WTC11 (cell line): Measurements from ENCODE around the gene EPX. TPM values are rescaled to one million over a fixed set of nuclear protein-coding genes. Genes with fewer than 3 reads are reported as not detected.

Experiments used
- ATAC-seq: fragments of 200-7000 bp; cut with Tn5 transposase; 2 replicates; pipeline ENCODE4 v1.10.0; 2021; ENCODE audit warnings: mild to moderate bottlenecking, moderate library complexity
- CTCF ChIA-PET: fragments of 300-600 bp; sonication (Branson Sonifier 250); formaldehyde crosslinking; loops from one replicate; lab custom pipeline; 2021; ENCODE audit warnings: antibody characterized with exemption; lab: Charles Lee
- POLR2A ChIA-PET: fragments of 350-600 bp; sonication (Branson Sonifier 250); formaldehyde crosslinking; loops from one replicate; lab custom pipeline; 2021; ENCODE audit warnings: antibody characterized with exemption; lab: Charles Lee
- DNase-seq: peaks from one replicate; pipeline ENCODE4 v3.0.0; 2021; ENCODE audit warnings: low spot score
- H3K27ac Mint-ChIP-seq: 2 replicates; pipeline ENCODE4 v1.8.0; 2021; ENCODE audit warnings: mixed read lengths
- H3K27me3 Mint-ChIP-seq: 2 replicates; pipeline ENCODE4 v1.8.0; 2021; ENCODE audit warnings: low read depth, mild to moderate bottlenecking, moderate library complexity, mixed read lengths
- H3K36me3 Mint-ChIP-seq: 2 replicates; pipeline ENCODE4 v1.8.0; 2021; ENCODE audit warnings: mixed read lengths
- H3K4me1 Mint-ChIP-seq: 2 replicates; pipeline ENCODE4 v1.8.0; 2022; ENCODE audit warnings: mixed read lengths
- H3K4me3 Mint-ChIP-seq: 2 replicates; pipeline ENCODE4 v1.8.0; 2021; ENCODE audit warnings: mild to moderate bottlenecking, moderate library complexity, mixed read lengths
- H3K9me3 Mint-ChIP-seq: 2 replicates; pipeline ENCODE4 v1.8.0; 2021; ENCODE audit warnings: mixed read lengths
- E2F1 ChIP-seq: sonication (generic); formaldehyde crosslinking; IDR thresholded peaks from 2 replicates; pipeline ENCODE4 v1.8.0; 2022; ENCODE audit warnings: mild to moderate bottlenecking, missing genetic modification reagents
- ERG ChIP-seq: fragments of 250-450 bp; sonication (Bioruptor Pico); IDR thresholded peaks from 2 replicates; pipeline ENCODE4 v1.8.0; 2021; ENCODE audit warnings: mild to moderate bottlenecking
- FOXP1 ChIP-seq: sonication (generic); formaldehyde crosslinking; IDR thresholded peaks from 2 replicates; pipeline ENCODE4 v1.8.0; 2022; ENCODE audit warnings: missing genetic modification reagents, mild to moderate bottlenecking, moderate library complexity, borderline replicate concordance
- MXD4 ChIP-seq: fragments of 250-450 bp; sonication (Bioruptor Pico); IDR thresholded peaks from 2 replicates; pipeline ENCODE4 v1.8.0; 2021; ENCODE audit warnings: mild to moderate bottlenecking, moderate library complexity, borderline replicate concordance
- NFYB ChIP-seq: sonication (generic); formaldehyde crosslinking; conservative IDR thresholded peaks from 2 replicates; pipeline ENCODE4 v1.8.0; 2022; ENCODE audit warnings: low read depth, missing genetic modification reagents
- NR1H2 ChIP-seq: sonication (generic); formaldehyde crosslinking; IDR thresholded peaks from 2 replicates; pipeline ENCODE4 v1.9.0; 2021; ENCODE audit warnings: mild to moderate bottlenecking, moderate library complexity, missing genetic modification reagents
- RELA ChIP-seq: sonication (generic); formaldehyde crosslinking; IDR thresholded peaks from 2 replicates; pipeline ENCODE4 v1.8.1; 2022; ENCODE audit warnings: missing genetic modification reagents, mild to moderate bottlenecking, borderline replicate concordance
- RORB ChIP-seq: fragments of 250-450 bp; sonication (Bioruptor Pico); IDR thresholded peaks from 2 replicates; pipeline ENCODE4 v1.9.0; 2021; ENCODE audit warnings: mild to moderate bottlenecking
- SMAD4 ChIP-seq: sonication (generic); formaldehyde crosslinking; IDR thresholded peaks from 2 replicates; pipeline ENCODE4 v1.8.0; 2022; ENCODE audit warnings: mild to moderate bottlenecking, missing genetic modification reagents
- ZMAT4 ChIP-seq: fragments of 250-450 bp; sonication (Bioruptor Pico); IDR thresholded peaks from 2 replicates; pipeline ENCODE4 v1.9.0; 2021; ENCODE audit warnings: mild to moderate bottlenecking
- total RNA-seq: library from RNA; stranded (reverse); gene quantifications from 3 replicates; pipeline ENCODE4 v1.2.3, GENCODE V29; 2021
- TF ChIP-seq, protein P1 (sequence below): fragments of 250-450 bp; sonication (Bioruptor Pico); conservative IDR thresholded peaks from 2 replicates; pipeline ENCODE4 v1.9.0; 2021; ENCODE audit warnings: mild to moderate bottlenecking
- TF ChIP-seq, protein P2 (sequence below): sonication (generic); formaldehyde crosslinking; IDR thresholded peaks from 2 replicates; pipeline ENCODE4 v1.8.0; 2023; ENCODE audit warnings: missing genetic modification reagents, mild to moderate bottlenecking, borderline replicate concordance

The EPX gene
- total RNA-seq, 1 experiment from 2014 or later, result not detected

- TF ChIP-seq, protein P1, sequence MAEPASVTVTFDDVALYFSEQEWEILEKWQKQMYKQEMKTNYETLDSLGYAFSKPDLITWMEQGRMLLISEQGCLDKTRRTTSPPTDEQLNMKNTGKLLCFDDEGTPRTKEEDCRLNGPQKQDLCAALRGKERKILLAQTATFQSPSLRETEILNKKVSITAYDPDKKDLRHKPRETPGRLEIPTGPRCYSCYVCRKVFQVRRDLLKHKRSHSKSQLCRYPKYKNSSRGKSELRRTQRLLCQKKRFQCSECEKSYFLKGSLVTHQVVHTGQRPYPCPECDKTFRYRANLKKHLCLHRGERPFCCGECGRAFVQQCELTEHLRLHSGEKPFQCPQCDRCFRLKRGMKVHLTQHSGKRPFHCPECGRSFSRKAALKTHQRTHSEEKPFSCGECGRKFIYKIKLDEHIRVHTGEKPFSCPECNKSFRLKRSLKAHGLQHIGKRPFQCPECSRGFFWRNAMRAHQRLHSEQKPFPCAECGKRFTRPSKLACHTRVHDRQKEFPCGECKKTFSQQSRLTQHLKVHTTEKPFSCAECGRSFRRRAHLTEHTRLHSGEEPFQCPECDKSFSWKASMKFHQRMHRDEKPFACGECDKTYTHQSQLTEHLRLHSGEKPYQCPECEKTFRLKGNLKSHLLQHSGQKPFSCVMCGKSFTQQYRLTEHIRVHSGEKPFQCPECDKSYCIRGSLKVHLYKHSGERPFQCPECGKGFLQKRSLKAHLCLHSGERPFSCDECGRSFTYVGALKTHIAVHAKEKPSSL (CRISPR knock-in tag), result no peak
- TF ChIP-seq RORB (CRISPR knock-in tag) (no peak), MXD4 (CRISPR knock-in tag) (no peak), ZMAT4 (CRISPR knock-in tag) (no peak), RELA (CRISPR knock-in tag) (no peak), SMAD4 (no peak), NFYB (CRISPR knock-in tag) (no peak), ERG (CRISPR knock-in tag) (no peak), E2F1 (CRISPR knock-in tag) (no peak)
- TF ChIP-seq, protein P2, sequence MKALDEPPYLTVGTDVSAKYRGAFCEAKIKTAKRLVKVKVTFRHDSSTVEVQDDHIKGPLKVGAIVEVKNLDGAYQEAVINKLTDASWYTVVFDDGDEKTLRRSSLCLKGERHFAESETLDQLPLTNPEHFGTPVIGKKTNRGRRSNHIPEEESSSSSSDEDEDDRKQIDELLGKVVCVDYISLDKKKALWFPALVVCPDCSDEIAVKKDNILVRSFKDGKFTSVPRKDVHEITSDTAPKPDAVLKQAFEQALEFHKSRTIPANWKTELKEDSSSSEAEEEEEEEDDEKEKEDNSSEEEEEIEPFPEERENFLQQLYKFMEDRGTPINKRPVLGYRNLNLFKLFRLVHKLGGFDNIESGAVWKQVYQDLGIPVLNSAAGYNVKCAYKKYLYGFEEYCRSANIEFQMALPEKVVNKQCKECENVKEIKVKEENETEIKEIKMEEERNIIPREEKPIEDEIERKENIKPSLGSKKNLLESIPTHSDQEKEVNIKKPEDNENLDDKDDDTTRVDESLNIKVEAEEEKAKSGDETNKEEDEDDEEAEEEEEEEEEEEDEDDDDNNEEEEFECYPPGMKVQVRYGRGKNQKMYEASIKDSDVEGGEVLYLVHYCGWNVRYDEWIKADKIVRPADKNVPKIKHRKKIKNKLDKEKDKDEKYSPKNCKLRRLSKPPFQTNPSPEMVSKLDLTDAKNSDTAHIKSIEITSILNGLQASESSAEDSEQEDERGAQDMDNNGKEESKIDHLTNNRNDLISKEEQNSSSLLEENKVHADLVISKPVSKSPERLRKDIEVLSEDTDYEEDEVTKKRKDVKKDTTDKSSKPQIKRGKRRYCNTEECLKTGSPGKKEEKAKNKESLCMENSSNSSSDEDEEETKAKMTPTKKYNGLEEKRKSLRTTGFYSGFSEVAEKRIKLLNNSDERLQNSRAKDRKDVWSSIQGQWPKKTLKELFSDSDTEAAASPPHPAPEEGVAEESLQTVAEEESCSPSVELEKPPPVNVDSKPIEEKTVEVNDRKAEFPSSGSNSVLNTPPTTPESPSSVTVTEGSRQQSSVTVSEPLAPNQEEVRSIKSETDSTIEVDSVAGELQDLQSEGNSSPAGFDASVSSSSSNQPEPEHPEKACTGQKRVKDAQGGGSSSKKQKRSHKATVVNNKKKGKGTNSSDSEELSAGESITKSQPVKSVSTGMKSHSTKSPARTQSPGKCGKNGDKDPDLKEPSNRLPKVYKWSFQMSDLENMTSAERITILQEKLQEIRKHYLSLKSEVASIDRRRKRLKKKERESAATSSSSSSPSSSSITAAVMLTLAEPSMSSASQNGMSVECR (CRISPR knock-in tag), result peak; percentile 79; the same call in 1 of the 2 replicates
Observed at GRCh38 chr17:58219007-58219788, 26.7 kb downstream of the EPX start, which contains the start of gene MKS1 (continued).

DNA sequence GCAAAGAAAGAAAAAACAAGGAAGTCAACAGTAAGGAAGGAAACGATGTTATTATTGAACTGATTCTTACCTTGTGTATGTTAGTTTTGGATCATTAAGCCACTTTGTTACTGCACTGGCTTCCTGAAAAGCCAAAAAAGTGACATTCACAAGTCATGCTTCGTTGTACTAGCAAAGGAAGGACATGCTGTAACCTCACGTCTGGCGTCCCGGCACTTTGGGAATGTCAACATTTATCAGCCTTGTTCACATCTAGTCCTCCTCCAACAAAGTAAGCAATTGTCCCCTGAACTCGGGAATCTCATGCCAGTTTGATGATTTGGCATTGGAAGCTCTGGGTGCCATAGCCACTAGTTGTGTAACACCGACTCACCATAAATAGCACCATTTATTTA lies 27.3 kb downstream of the EPX start:
- ATAC-seq (no peak), DNase-seq (no peak)
- Mint-ChIP-seq H3K4me3 (peak overlapping the region; percentile 93), H3K27me3 (peaks cover 34% of the 10 kb centered on the region), H3K9me3 (no peaks in the 10 kb centered on the region), H3K4me1 (peaks cover 9% of the 10 kb centered on the region), H3K36me3 (no peaks in the 10 kb centered on the region; the same call in 1 of the 2 replicates)
- CTCF ChIA-PET, result interaction anchor here (0.5 to 3.0 kb wide), 19 partner anchors 8 to 256 kb away, joined by 3 to 29 read pairs (median 5); partner anchors contain the start of gene LPO
- POLR2A ChIA-PET, result interaction anchor here (0.7 to 1.2 kb wide), 2 partner anchors 9 to 198 kb away, joined by 5 to 7 read pairs; partner anchors contain the start of gene RNF43
- no peak for TF ChIP-seq NR1H2
- TF ChIP-seq FOXP1 (CRISPR knock-in tag), result no peak
- no peak for TF ChIP-seq ZMAT4 (CRISPR knock-in tag)
- TF ChIP-seq, all 79 proteins: peak for 0
- H3K27ac Mint-ChIP-seq, result no peak overlapping the region
